ENCODE results near the gene HOXC13. TPM values are rescaled to one million over a fixed set of nuclear protein-coding genes. Genes with fewer than 3 reads are reported as not detected.

The HOXC13 gene
- total RNA-seq, 1 donor from 2014 or later, result not detected

GRCh38 chr12:53916788-53917655 is 21.6 kb upstream of the HOXC13 start:
- Histone ChIP-seq H3K27ac (no peak overlapping the region), H3K36me3 (no peaks in the 10 kb centered on the region), H3K27me3 (no peaks in the 10 kb centered on the region), H3K9me3 (no peaks in the 10 kb centered on the region), H3K4me1 (no peaks in the 10 kb centered on the region), H3K4me3 (no peak overlapping the region)
- no peak for DNase-seq (ENCODE audit: low spot score in 2 of 2)
- TF ChIP-seq, protein P1, sequence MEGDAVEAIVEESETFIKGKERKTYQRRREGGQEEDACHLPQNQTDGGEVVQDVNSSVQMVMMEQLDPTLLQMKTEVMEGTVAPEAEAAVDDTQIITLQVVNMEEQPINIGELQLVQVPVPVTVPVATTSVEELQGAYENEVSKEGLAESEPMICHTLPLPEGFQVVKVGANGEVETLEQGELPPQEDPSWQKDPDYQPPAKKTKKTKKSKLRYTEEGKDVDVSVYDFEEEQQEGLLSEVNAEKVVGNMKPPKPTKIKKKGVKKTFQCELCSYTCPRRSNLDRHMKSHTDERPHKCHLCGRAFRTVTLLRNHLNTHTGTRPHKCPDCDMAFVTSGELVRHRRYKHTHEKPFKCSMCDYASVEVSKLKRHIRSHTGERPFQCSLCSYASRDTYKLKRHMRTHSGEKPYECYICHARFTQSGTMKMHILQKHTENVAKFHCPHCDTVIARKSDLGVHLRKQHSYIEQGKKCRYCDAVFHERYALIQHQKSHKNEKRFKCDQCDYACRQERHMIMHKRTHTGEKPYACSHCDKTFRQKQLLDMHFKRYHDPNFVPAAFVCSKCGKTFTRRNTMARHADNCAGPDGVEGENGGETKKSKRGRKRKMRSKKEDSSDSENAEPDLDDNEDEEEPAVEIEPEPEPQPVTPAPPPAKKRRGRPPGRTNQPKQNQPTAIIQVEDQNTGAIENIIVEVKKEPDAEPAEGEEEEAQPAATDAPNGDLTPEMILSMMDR (IDR thresholded peaks at IDR 0.05), result no peak
- intact Hi-C loops (cut with DNase I), result no loop called here

- no peaks in the 10 kb centered on the region for H3K9me3 ChIP-seq
- H3K27me3 ChIP-seq, result peaks cover 20% of the 10 kb centered on the region
- no peak overlapping the region for H3K4me3 ChIP-seq
- H3K36me3 ChIP-seq, result no peaks in the 10 kb centered on the region
- H3K4me1 ChIP-seq, result peaks cover 0 to 3% of the 10 kb centered on the region in 2 donors
- DNase-seq (ENCODE audit: low spot score in 2 of 2), result no peak
- no peak overlapping the region for H3K27ac ChIP-seq
- TF ChIP-seq, protein P1 (IDR thresholded peaks at IDR 0.05), result no peak
- intact Hi-C loops (cut with DNase I), result no loop called here
Measured at GRCh38 chr12:53924521-53925405, 13.9 kb upstream of the HOXC13 start.

- Histone ChIP-seq H3K36me3 (no peaks in the 10 kb centered on the region), H3K4me1 (peaks cover 0 to 3% of the 10 kb centered on the region in 2 donors), H3K27ac (no peak overlapping the region), H3K27me3 (peaks cover 33% of the 10 kb centered on the region), H3K4me3 (no peak overlapping the region), H3K9me3 (no peaks in the 10 kb centered on the region)
- intact Hi-C loops (cut with DNase I), result no loop called here
- DNase-seq (ENCODE audit: low spot score in 2 of 2), result no peak
- TF ChIP-seq, protein P1 (IDR thresholded peaks at IDR 0.05), result no peak
Measured at GRCh38 chr12:53927220-53928029, 11.2 kb upstream of the HOXC13 start.

- H3K9me3 ChIP-seq, result no peaks in the 10 kb centered on the region
- peaks cover 0 to 3% of the 10 kb centered on the region in 2 donors for H3K4me1 ChIP-seq
- no peak overlapping the region for H3K27ac ChIP-seq
- no peaks in the 10 kb centered on the region for H3K36me3 ChIP-seq
- no peak for DNase-seq (ENCODE audit: low spot score in 2 of 2)
- H3K27me3 ChIP-seq, result peaks cover 33% of the 10 kb centered on the region
- intact Hi-C loops (cut with DNase I), result no loop called here
- TF ChIP-seq, protein P1 (IDR thresholded peaks at IDR 0.05), result no peak
- H3K4me3 ChIP-seq, result no peak overlapping the region
Measured at GRCh38 chr12:53928054-53928835, 10.4 kb upstream of the HOXC13 start.

Data from ascending aorta (tissue), 2 donors.